ENCODE measurements around the gene TSNAXIP1.

GRCh38 chr16:67763066-67763465 lies 43.6 kb upstream of the TSNAXIP1 start:
- TF ChIP-seq CTCF (IDR thresholded peaks at IDR 0.05) (no peak), POLR2A (IDR thresholded peaks at IDR 0.05) (no peak)

All from esophagus squamous epithelium (tissue), 4 donors.